PC-9 (cell line): ENCODE data around the gene THADA.

Experiments used
- CTCF ChIP-seq: fragments of 200-600 bp; sonication (generic); conservative IDR thresholded peaks from 2 replicates; pipeline ENCODE4 v1.6.1; 2017; ENCODE audit warnings: mixed run types, antibody characterized with exemption, mild to moderate bottlenecking, moderate library complexity
- EZH2 ChIP-seq: fragments of 200-600 bp; sonication (generic); IDR thresholded peaks from 2 replicates; pipeline ENCODE4 v1.8.0; 2017; ENCODE audit warnings: antibody characterized with exemption, low read depth

GRCh38 chr2:43326101-43326825, 269.6 kb downstream of the THADA start:
- TF ChIP-seq EZH2 = no peak
- TF ChIP-seq CTCF = no peak
